ACC112 (cell line): Measurements from ENCODE around the gene KCNK16.

ENCODE experiments used
- H2AFZ ChIP-seq: fragments of 200-600 bp; sonication (generic); one replicate; pipeline ENCODE4 v1.6.0; 2017; ENCODE audit warnings: antibody characterized with exemption, low read length; ENCODE audit not compliant: unreplicated experiment
- H3K27ac ChIP-seq: fragments of 200-600 bp; sonication (generic); 2 replicates; pipeline ENCODE4 v1.5.1; 2014; ENCODE audit warnings: low read depth, mild to moderate bottlenecking, antibody characterized with exemption, low read length, moderate library complexity
- H3K27me3 ChIP-seq: fragments of 200-600 bp; sonication (generic); 2 replicates; pipeline ENCODE4 v1.6.1; 2014; ENCODE audit warnings: mild to moderate bottlenecking, antibody characterized with exemption, low read length, moderate library complexity, mixed read lengths; ENCODE audit not compliant: insufficient read depth
- H3K36me3 ChIP-seq: fragments of 200-600 bp; sonication (generic); 2 replicates; pipeline ENCODE4 v1.6.1; 2016; ENCODE audit warnings: mild to moderate bottlenecking, antibody characterized with exemption, low read length, moderate library complexity, mixed read lengths; ENCODE audit not compliant: insufficient read depth
- H3K4me1 ChIP-seq: fragments of 200-600 bp; sonication (generic); one replicate; pipeline ENCODE4 v1.6.1; 2016; ENCODE audit warnings: low read length, mixed read lengths; ENCODE audit not compliant: insufficient read depth, unreplicated experiment, control insufficient read depth
- H3K4me3 ChIP-seq: fragments of 200-600 bp; sonication (generic); 2 replicates; pipeline ENCODE4 v1.5.1; 2014; ENCODE audit warnings: mild to moderate bottlenecking, low read depth, low read length
- H3K79me2 ChIP-seq: fragments of 200-600 bp; sonication (generic); one replicate; pipeline ENCODE4 v1.6.0; 2016; ENCODE audit warnings: low read length; ENCODE audit not compliant: control insufficient read depth, unreplicated experiment, insufficient read depth

The KCNK16 gene

GRCh38 chr6:39357998-39358686 is 35.6 kb upstream of the KCNK16 start:
- Histone ChIP-seq H3K4me3 (no peak overlapping the region), H3K4me1 (no peaks in the 10 kb centered on the region), H3K27ac (no peak overlapping the region), H2AFZ (no peak overlapping the region), H3K79me2 (no peaks in the 10 kb centered on the region), H3K27me3 (no peaks in the 10 kb centered on the region), H3K36me3 (no peaks in the 10 kb centered on the region)

- Histone ChIP-seq H3K36me3 (no peaks in the 10 kb centered on the region), H2AFZ (no peak overlapping the region), H3K27me3 (no peaks in the 10 kb centered on the region), H3K4me3 (no peak overlapping the region), H3K27ac (no peak overlapping the region), H3K79me2 (no peaks in the 10 kb centered on the region), H3K4me1 (no peaks in the 10 kb centered on the region)
Measured at GRCh38 chr6:39353698-39354315, 31.3 kb upstream of the KCNK16 start.

- Histone ChIP-seq H3K27ac (no peak overlapping the region), H3K79me2 (no peaks in the 10 kb centered on the region), H3K27me3 (no peaks in the 10 kb centered on the region), H2AFZ (no peak overlapping the region), H3K4me1 (no peaks in the 10 kb centered on the region), H3K4me3 (no peak overlapping the region), H3K36me3 (no peaks in the 10 kb centered on the region)
Measured at GRCh38 chr6:39350723-39351505, 28.4 kb upstream of the KCNK16 start.

- H3K4me3 ChIP-seq: no peak overlapping the region
- H3K36me3 ChIP-seq: no peaks in the 10 kb centered on the region
- H3K79me2 ChIP-seq: no peaks in the 10 kb centered on the region
- H3K27me3 ChIP-seq: no peaks in the 10 kb centered on the region
- H2AFZ ChIP-seq: no peak overlapping the region
- H3K27ac ChIP-seq: no peak overlapping the region
- no peaks in the 10 kb centered on the region for H3K4me1 ChIP-seq
Measured at GRCh38 chr6:39348740-39349139, 26.2 kb upstream of the KCNK16 start.

GRCh38 chr6:39347906-39348585 is 25.5 kb upstream of the KCNK16 start:
- Histone ChIP-seq H3K27me3 (no peaks in the 10 kb centered on the region), H2AFZ (no peak overlapping the region), H3K27ac (no peak overlapping the region), H3K79me2 (no peaks in the 10 kb centered on the region), H3K4me1 (no peaks in the 10 kb centered on the region), H3K36me3 (no peaks in the 10 kb centered on the region), H3K4me3 (no peak overlapping the region)

- H3K4me1 ChIP-seq: no peaks in the 10 kb centered on the region
- no peak overlapping the region for H3K27ac ChIP-seq
- no peak overlapping the region for H2AFZ ChIP-seq
- peaks cover 1% of the 10 kb centered on the region; the same call in 1 of the 2 replicates for H3K27me3 ChIP-seq
- H3K4me3 ChIP-seq: no peak overlapping the region
- H3K36me3 ChIP-seq: no peaks in the 10 kb centered on the region
- no peaks in the 10 kb centered on the region for H3K79me2 ChIP-seq
Measured at GRCh38 chr6:39347206-39347605, 24.7 kb upstream of the KCNK16 start.

GRCh38 chr6:39344821-39345280 is 22.3 kb upstream of the KCNK16 start:
- Histone ChIP-seq H3K4me3 (no peak overlapping the region), H3K27me3 (peaks cover 13% of the 10 kb centered on the region; the same call in 1 of the 2 replicates), H3K79me2 (no peaks in the 10 kb centered on the region), H2AFZ (no peak overlapping the region), H3K36me3 (no peaks in the 10 kb centered on the region), H3K27ac (no peak overlapping the region), H3K4me1 (no peaks in the 10 kb centered on the region)

GRCh38 chr6:39343396-39343870 is 20.9 kb upstream of the KCNK16 start:
- no peaks in the 10 kb centered on the region for H3K4me1 ChIP-seq

GRCh38 chr6:39342692-39343395 is 20.3 kb upstream of the KCNK16 start:
- Histone ChIP-seq H3K4me3 (no peak overlapping the region), H3K27ac (no peak overlapping the region), H3K36me3 (no peaks in the 10 kb centered on the region), H3K4me1 (no peaks in the 10 kb centered on the region), H2AFZ (no peak overlapping the region), H3K27me3 (peaks cover 14% of the 10 kb centered on the region; the same call in 1 of the 2 replicates), H3K79me2 (no peaks in the 10 kb centered on the region)

More at GRCh38 chr6:39343396-39343870, 20.9 kb upstream of the KCNK16 start:
- Histone ChIP-seq H3K79me2 (no peaks in the 10 kb centered on the region), H3K27me3 (peaks cover 13% of the 10 kb centered on the region; the same call in 1 of the 2 replicates), H3K27ac (no peak overlapping the region), H3K4me3 (no peak overlapping the region), H2AFZ (no peak overlapping the region), H3K36me3 (no peaks in the 10 kb centered on the region)

- Histone ChIP-seq H3K79me2 (no peaks in the 10 kb centered on the region), H2AFZ (no peak overlapping the region), H3K4me1 (no peaks in the 10 kb centered on the region), H3K4me3 (no peak overlapping the region), H3K27me3 (peaks cover 18% of the 10 kb centered on the region), H3K27ac (no peak overlapping the region), H3K36me3 (no peaks in the 10 kb centered on the region)
Measured at GRCh38 chr6:39341937-39342336, 19.4 kb upstream of the KCNK16 start.
